Measurements from ENCODE around the gene KCNK7. TPM values are rescaled to one million over a fixed set of nuclear protein-coding genes. Genes with fewer than 3 reads are reported as not detected.

KCNK7 gene
- total and polyA plus RNA-seq, 4 donors: 0.20 to 0.90 (median 0.60) TPM

GRCh38 chr11:65580756-65581155 is 14.8 kb downstream of the KCNK7 start:
- 61% methylated on average over 2 of the region's 8 CpGs for WGBS (ENCODE audit: insufficient coverage)
- DNase-seq (ENCODE audit: low read depth in 4 of 6, low spot score in 6 of 6): no peak
- peaks cover 52% of the 10 kb centered on the region for H3K36me3 ChIP-seq (ENCODE audit: control insufficient read depth, insufficient read depth, low read length)
- H3K9me3 ChIP-seq (ENCODE audit: control insufficient read depth, insufficient read depth, low read length): no peaks in the 10 kb centered on the region
- no peak overlapping the region for H3K27ac ChIP-seq (ENCODE audit: low read depth, low read length)
- H3K27me3 ChIP-seq (ENCODE audit: control insufficient read depth, insufficient read depth, low read length): peaks cover 26% of the 10 kb centered on the region
- no peak overlapping the region for H3K4me3 ChIP-seq (ENCODE audit: low read depth, low read length)
- peaks cover 42% of the 10 kb centered on the region for H3K4me1 ChIP-seq (ENCODE audit: control insufficient read depth, insufficient read depth, low read length)

GRCh38 chr11:65580031-65580692 is 15.4 kb downstream of the KCNK7 start:
- Histone ChIP-seq H3K9me3 (ENCODE audit: control insufficient read depth, insufficient read depth, low read length) (no peaks in the 10 kb centered on the region), H3K27me3 (ENCODE audit: control insufficient read depth, insufficient read depth, low read length) (peaks cover 28% of the 10 kb centered on the region), H3K4me3 (ENCODE audit: low read depth, low read length) (no peak overlapping the region), H3K4me1 (ENCODE audit: control insufficient read depth, insufficient read depth, low read length) (peaks cover 41% of the 10 kb centered on the region), H3K36me3 (ENCODE audit: control insufficient read depth, insufficient read depth, low read length) (peaks cover 56% of the 10 kb centered on the region), H3K27ac (ENCODE audit: low read depth, low read length) (no peak overlapping the region)
- WGBS (ENCODE audit: insufficient coverage): 94% methylated on average over 18 of the region's 19 CpGs
- DNase-seq (ENCODE audit: low read depth in 4 of 6, low spot score in 6 of 6): no peak

- WGBS (ENCODE audit: insufficient coverage): 95% methylated on average over 4 of the region's 4 CpGs
- no peaks in the 10 kb centered on the region for H3K9me3 ChIP-seq (ENCODE audit: control insufficient read depth, insufficient read depth, low read length)
- peaks cover 43% of the 10 kb centered on the region for H3K4me1 ChIP-seq (ENCODE audit: control insufficient read depth, insufficient read depth, low read length)
- DNase-seq (ENCODE audit: low read depth in 4 of 6, low spot score in 6 of 6): no peak
- no peak overlapping the region for H3K27ac ChIP-seq (ENCODE audit: low read depth, low read length)
- peaks cover 24% of the 10 kb centered on the region for H3K27me3 ChIP-seq (ENCODE audit: control insufficient read depth, insufficient read depth, low read length)
- H3K4me3 ChIP-seq (ENCODE audit: low read depth, low read length): no peak overlapping the region
- H3K36me3 ChIP-seq (ENCODE audit: control insufficient read depth, insufficient read depth, low read length): peaks cover 62% of the 10 kb centered on the region
These were observed 16.3 kb downstream of the KCNK7 start for GRCh38 chr11:65579291-65579690.

GRCh38 chr11:65578667-65579066 is 16.9 kb downstream of the KCNK7 start:
- Histone ChIP-seq H3K27me3 (ENCODE audit: control insufficient read depth, insufficient read depth, low read length) (peaks cover 18% of the 10 kb centered on the region), H3K9me3 (ENCODE audit: control insufficient read depth, insufficient read depth, low read length) (no peaks in the 10 kb centered on the region), H3K4me3 (ENCODE audit: low read depth, low read length) (no peak overlapping the region), H3K27ac (ENCODE audit: low read depth, low read length) (no peak overlapping the region), H3K36me3 (ENCODE audit: control insufficient read depth, insufficient read depth, low read length) (peaks cover 65% of the 10 kb centered on the region), H3K4me1 (ENCODE audit: control insufficient read depth, insufficient read depth, low read length) (peaks cover 43% of the 10 kb centered on the region)
- no peak for DNase-seq (ENCODE audit: low read depth in 4 of 6, low spot score in 6 of 6)
- WGBS (ENCODE audit: insufficient coverage): 49% methylated on average over 2 of the region's 3 CpGs

- H3K27ac ChIP-seq (ENCODE audit: low read depth, low read length): no peak overlapping the region
- H3K36me3 ChIP-seq (ENCODE audit: control insufficient read depth, insufficient read depth, low read length): peaks cover 68% of the 10 kb centered on the region
- H3K27me3 ChIP-seq (ENCODE audit: control insufficient read depth, insufficient read depth, low read length): peaks cover 16% of the 10 kb centered on the region
- H3K4me1 ChIP-seq (ENCODE audit: control insufficient read depth, insufficient read depth, low read length): peaks cover 47% of the 10 kb centered on the region
- DNase-seq (ENCODE audit: low read depth in 4 of 6, low spot score in 6 of 6): no peak
- no peak overlapping the region for H3K4me3 ChIP-seq (ENCODE audit: low read depth, low read length)
- no peaks in the 10 kb centered on the region for H3K9me3 ChIP-seq (ENCODE audit: control insufficient read depth, insufficient read depth, low read length)
- 91% methylated on average over 7 of the region's 7 CpGs for WGBS (ENCODE audit: insufficient coverage)
These were observed 17.5 kb downstream of the KCNK7 start for GRCh38 chr11:65578134-65578533.

GRCh38 chr11:65577756-65578109 is 17.9 kb downstream of the KCNK7 start:
- no peak for DNase-seq (ENCODE audit: low read depth in 4 of 6, low spot score in 6 of 6)
- H3K27ac ChIP-seq (ENCODE audit: low read depth, low read length): peak overlapping the region; percentile 67
- H3K9me3 ChIP-seq (ENCODE audit: control insufficient read depth, insufficient read depth, low read length): no peaks in the 10 kb centered on the region
- H3K36me3 ChIP-seq (ENCODE audit: control insufficient read depth, insufficient read depth, low read length): peaks cover 68% of the 10 kb centered on the region
- no peak overlapping the region for H3K4me3 ChIP-seq (ENCODE audit: low read depth, low read length)
- peaks cover 13% of the 10 kb centered on the region for H3K27me3 ChIP-seq (ENCODE audit: control insufficient read depth, insufficient read depth, low read length)
- WGBS (ENCODE audit: insufficient coverage): 51% methylated on average over 8 of the region's 8 CpGs
- H3K4me1 ChIP-seq (ENCODE audit: control insufficient read depth, insufficient read depth, low read length): peaks cover 50% of the 10 kb centered on the region

GRCh38 chr11:65576867-65577755 is 18.5 kb downstream of the KCNK7 start:
- H3K9me3 ChIP-seq (ENCODE audit: control insufficient read depth, insufficient read depth, low read length): no peaks in the 10 kb centered on the region
- peak overlapping the region; percentile 67 for H3K27ac ChIP-seq (ENCODE audit: low read depth, low read length)
- peaks cover 52% of the 10 kb centered on the region for H3K4me1 ChIP-seq (ENCODE audit: control insufficient read depth, insufficient read depth, low read length)
- peaks cover 9% of the 10 kb centered on the region for H3K27me3 ChIP-seq (ENCODE audit: control insufficient read depth, insufficient read depth, low read length)
- peak overlapping the region; percentile 38 for H3K4me3 ChIP-seq (ENCODE audit: low read depth, low read length)
- H3K36me3 ChIP-seq (ENCODE audit: control insufficient read depth, insufficient read depth, low read length): peaks cover 65% of the 10 kb centered on the region
- 71% methylated on average over 13 of the region's 18 CpGs for WGBS (ENCODE audit: insufficient coverage)
- DNase-seq (ENCODE audit: low read depth in 4 of 6, low spot score in 6 of 6): no peak

- Histone ChIP-seq H3K9me3 (ENCODE audit: control insufficient read depth, insufficient read depth, low read length) (no peaks in the 10 kb centered on the region), H3K36me3 (ENCODE audit: control insufficient read depth, insufficient read depth, low read length) (peaks cover 63% of the 10 kb centered on the region), H3K4me1 (ENCODE audit: control insufficient read depth, insufficient read depth, low read length) (peaks cover 60% of the 10 kb centered on the region), H3K4me3 (ENCODE audit: low read depth, low read length) (peak overlapping the region; percentile 38), H3K27ac (ENCODE audit: low read depth, low read length) (peak overlapping the region; percentile 67), H3K27me3 (ENCODE audit: control insufficient read depth, insufficient read depth, low read length) (peaks cover 8% of the 10 kb centered on the region)
- 15% methylated on average over 23 of the region's 26 CpGs for WGBS (ENCODE audit: insufficient coverage)
- no peak for DNase-seq (ENCODE audit: low read depth in 4 of 6, low spot score in 6 of 6)
These were observed 19.3 kb downstream of the KCNK7 start for GRCh38 chr11:65576232-65576866.

GRCh38 chr11:65575568-65576231 is 19.9 kb downstream of the KCNK7 start, which contains the start of gene EHBP1L1:
Gene EHBP1L1 (plus strand): TSS chr11:65576053. CDS start chr11:65576303, 250 bp downstream.
- H3K27me3 ChIP-seq (ENCODE audit: control insufficient read depth, insufficient read depth, low read length): peaks cover 8% of the 10 kb centered on the region
- H3K4me1 ChIP-seq (ENCODE audit: control insufficient read depth, insufficient read depth, low read length): peaks cover 66% of the 10 kb centered on the region
- no peak for DNase-seq (ENCODE audit: low read depth in 4 of 6, low spot score in 6 of 6)
- H3K36me3 ChIP-seq (ENCODE audit: control insufficient read depth, insufficient read depth, low read length): peaks cover 59% of the 10 kb centered on the region
- H3K4me3 ChIP-seq (ENCODE audit: low read depth, low read length): peak within 1 kb of the TSS; percentile 38
- WGBS (ENCODE audit: insufficient coverage): 5% methylated on average over 55 of the region's 69 CpGs
- H3K27ac ChIP-seq (ENCODE audit: low read depth, low read length): peak within 1 kb of the TSS; percentile 67
- no peaks in the 10 kb centered on the region for H3K9me3 ChIP-seq (ENCODE audit: control insufficient read depth, insufficient read depth, low read length)

Data from spinal cord (tissue), 10 donors.